GM19035 (cell line): ENCODE results near the gene FAM151B.

ENCODE experiments used
- ATAC-seq: cut with Tn5 transposase; IDR thresholded peaks from one replicate; pipeline ENCODE4 v1.9.1; 2021; ENCODE audit not compliant: unreplicated experiment

Gene FAM151B

GRCh38 chr5:80584770-80585169 lies 96.9 kb downstream of the FAM151B start:
- no peak for ATAC-seq

GRCh38 chr5:80588858-80589540 lies 101.1 kb downstream of the FAM151B start:
- no peak for ATAC-seq

GRCh38 chr5:80590766-80591165 lies 102.9 kb downstream of the FAM151B start:
- no peak for ATAC-seq

GRCh38 chr5:80591352-80591751 lies 103.5 kb downstream of the FAM151B start:
- no peak for ATAC-seq

GRCh38 chr5:80592105-80592504 lies 104.2 kb downstream of the FAM151B start:
- no peak for ATAC-seq
